Measurements from ENCODE around the gene CEACAM4. TPM values are rescaled to one million over a fixed set of nuclear protein-coding genes. Genes with fewer than 3 reads are reported as not detected.

Gene CEACAM4
- total and polyA plus RNA-seq, 3 donors from 2014 or later = 0.47 to 1.7 TPM; not detected in 1

DNA sequence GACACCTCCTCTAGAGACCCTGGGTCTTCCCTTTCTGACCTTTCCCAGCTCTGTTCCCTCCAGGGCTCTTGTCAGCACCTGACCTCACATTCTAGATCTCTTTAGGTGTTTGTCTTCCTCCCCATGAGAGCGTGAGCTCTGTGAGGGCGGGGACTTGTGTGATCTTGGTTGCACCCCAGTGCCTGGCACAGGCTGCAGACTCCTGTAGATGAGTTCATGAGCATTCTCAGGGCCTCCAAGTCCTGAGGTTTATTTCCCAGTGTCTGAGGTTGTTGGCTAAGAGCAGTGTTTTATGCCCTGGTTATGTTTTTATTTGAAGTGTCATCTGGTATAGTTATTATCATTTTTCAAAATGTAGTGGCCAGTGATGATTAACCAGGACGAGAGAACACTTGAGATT, 596 bp downstream of the CEACAM4 start:
- no peak overlapping the region for H3K27ac ChIP-seq

GRCh38 chr19:41624937-41625336, 1.9 kb downstream of the CEACAM4 start:
- Histone ChIP-seq H3K9me3 (no peaks in the 10 kb centered on the region), H3K27me3 (no peaks in the 10 kb centered on the region), H3K4me1 (no peaks in the 10 kb centered on the region), H3K36me3 (ENCODE audit: low read depth, missing control alignments) (no peaks in the 10 kb centered on the region), H3K4me3 (no peak overlapping the region), H3K27ac (no peak overlapping the region)
- WGBS, 2 donors = 53 to 61% methylated on average over 4 of the region's 4 CpGs
- intact Hi-C loops (cut with DNase I; ENCODE audit: low total_unique reads) = no loop called here
- TF ChIP-seq, protein P1, sequence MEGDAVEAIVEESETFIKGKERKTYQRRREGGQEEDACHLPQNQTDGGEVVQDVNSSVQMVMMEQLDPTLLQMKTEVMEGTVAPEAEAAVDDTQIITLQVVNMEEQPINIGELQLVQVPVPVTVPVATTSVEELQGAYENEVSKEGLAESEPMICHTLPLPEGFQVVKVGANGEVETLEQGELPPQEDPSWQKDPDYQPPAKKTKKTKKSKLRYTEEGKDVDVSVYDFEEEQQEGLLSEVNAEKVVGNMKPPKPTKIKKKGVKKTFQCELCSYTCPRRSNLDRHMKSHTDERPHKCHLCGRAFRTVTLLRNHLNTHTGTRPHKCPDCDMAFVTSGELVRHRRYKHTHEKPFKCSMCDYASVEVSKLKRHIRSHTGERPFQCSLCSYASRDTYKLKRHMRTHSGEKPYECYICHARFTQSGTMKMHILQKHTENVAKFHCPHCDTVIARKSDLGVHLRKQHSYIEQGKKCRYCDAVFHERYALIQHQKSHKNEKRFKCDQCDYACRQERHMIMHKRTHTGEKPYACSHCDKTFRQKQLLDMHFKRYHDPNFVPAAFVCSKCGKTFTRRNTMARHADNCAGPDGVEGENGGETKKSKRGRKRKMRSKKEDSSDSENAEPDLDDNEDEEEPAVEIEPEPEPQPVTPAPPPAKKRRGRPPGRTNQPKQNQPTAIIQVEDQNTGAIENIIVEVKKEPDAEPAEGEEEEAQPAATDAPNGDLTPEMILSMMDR (IDR thresholded peaks at IDR 0.05) = no peak
- no peak for TF ChIP-seq POLR2A (IDR thresholded peaks at IDR 0.05)
- no peak for DNase-seq

More for the DNA sequence above, 596 bp downstream of the CEACAM4 start:
- no peak for DNase-seq
- WGBS, 2 donors = 48 to 56% methylated on average over 3 of the region's 3 CpGs
- TF ChIP-seq, protein P1 (IDR thresholded peaks at IDR 0.05) = no peak
- no peak for TF ChIP-seq POLR2A (IDR thresholded peaks at IDR 0.05)
- intact Hi-C loops (cut with DNase I; ENCODE audit: low total_unique reads) = no loop called here
- Histone ChIP-seq H3K27me3 (no peaks in the 10 kb centered on the region), H3K4me3 (no peak overlapping the region), H3K9me3 (no peaks in the 10 kb centered on the region), H3K36me3 (ENCODE audit: low read depth, missing control alignments) (no peaks in the 10 kb centered on the region), H3K4me1 (no peaks in the 10 kb centered on the region)

DNA sequence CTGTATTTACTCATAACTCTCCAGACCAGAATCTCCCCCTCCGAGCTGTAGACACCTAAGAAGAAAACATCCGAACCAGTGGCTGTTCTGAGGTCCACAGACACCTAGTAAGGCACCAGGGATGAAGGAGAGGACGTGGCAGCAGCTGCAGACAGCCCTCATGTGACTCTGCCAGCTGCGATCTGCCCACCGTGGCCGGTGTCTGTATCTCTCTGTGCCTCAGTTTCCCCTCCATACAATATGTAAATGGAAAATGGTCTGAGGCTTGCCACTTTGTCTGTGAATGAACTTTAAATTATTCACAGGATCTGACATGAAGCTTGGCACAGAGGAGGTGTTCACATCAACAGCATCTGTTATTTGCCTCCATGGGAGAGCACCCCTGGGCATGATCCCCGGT, 2.4 kb downstream of the CEACAM4 start:
- H3K27ac ChIP-seq = no peak overlapping the region
- DNase-seq = no peak
- WGBS, 2 donors = 73 to 79% methylated on average over 7 of the region's 7 CpGs
- H3K9me3 ChIP-seq = no peaks in the 10 kb centered on the region
- H3K4me3 ChIP-seq = no peak overlapping the region
- intact Hi-C loops (cut with DNase I; ENCODE audit: low total_unique reads) = no loop called here
- H3K36me3 ChIP-seq (ENCODE audit: low read depth, missing control alignments) = no peaks in the 10 kb centered on the region
- TF ChIP-seq POLR2A (IDR thresholded peaks at IDR 0.05) = no peak
- TF ChIP-seq, protein P1 (IDR thresholded peaks at IDR 0.05) = no peak
- H3K27me3 ChIP-seq = no peaks in the 10 kb centered on the region
- no peaks in the 10 kb centered on the region for H3K4me1 ChIP-seq

GRCh38 chr19:41623360-41623759, 3.5 kb downstream of the CEACAM4 start:
- intact Hi-C loops (cut with DNase I; ENCODE audit: low total_unique reads) = no loop called here
- Histone ChIP-seq H3K36me3 (ENCODE audit: low read depth, missing control alignments) (no peaks in the 10 kb centered on the region), H3K27me3 (no peaks in the 10 kb centered on the region), H3K27ac (no peak overlapping the region), H3K4me3 (no peak overlapping the region), H3K9me3 (no peaks in the 10 kb centered on the region), H3K4me1 (no peaks in the 10 kb centered on the region)
- no peak for DNase-seq
- 74 to 78% methylated on average over 4 of the region's 4 CpGs for WGBS, 2 donors
- TF ChIP-seq, protein P1 (IDR thresholded peaks at IDR 0.05) = no peak
- no peak for TF ChIP-seq POLR2A (IDR thresholded peaks at IDR 0.05)

DNA sequence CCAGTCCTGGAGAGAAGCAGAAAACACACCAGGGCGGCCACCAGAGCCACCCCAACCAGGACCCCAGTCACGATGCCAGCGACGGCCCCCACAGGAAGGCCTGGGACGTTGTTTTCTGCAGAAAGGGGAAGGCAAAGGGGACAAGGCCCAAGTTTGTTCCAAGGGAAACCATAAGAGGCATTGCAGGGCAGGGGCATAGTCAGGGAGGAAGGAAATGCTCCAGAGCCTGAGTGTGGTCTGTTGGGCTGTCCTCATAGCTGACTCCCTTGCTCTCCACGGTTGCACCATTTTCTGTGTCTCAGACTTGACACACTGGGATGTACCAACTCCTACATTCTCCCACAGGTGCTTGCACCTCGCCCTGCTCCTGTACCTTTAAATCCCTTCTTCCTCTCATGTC, 5.2 kb downstream of the CEACAM4 start:
- intact Hi-C loops (cut with DNase I; ENCODE audit: low total_unique reads) = no loop called here
- Histone ChIP-seq H3K4me1 (no peaks in the 10 kb centered on the region), H3K36me3 (ENCODE audit: low read depth, missing control alignments) (no peaks in the 10 kb centered on the region), H3K27me3 (no peaks in the 10 kb centered on the region), H3K27ac (no peak overlapping the region), H3K4me3 (no peak overlapping the region), H3K9me3 (no peaks in the 10 kb centered on the region)
- 46 to 65% methylated on average over 7 of the region's 7 CpGs for WGBS, 2 donors
- TF ChIP-seq, protein P1 (IDR thresholded peaks at IDR 0.05) = no peak
- TF ChIP-seq POLR2A (IDR thresholded peaks at IDR 0.05) = no peak
- DNase-seq = no peak

All from testis (tissue), 3 donors.